Measurements from ENCODE around the gene NCKAP5.

GRCh38 chr2:132734961-132735360 is 833.3 kb downstream of the NCKAP5 start:
- TF ChIP-seq POLR2A (IDR thresholded peaks at IDR 0.05; ENCODE audit: low read depth, low read length), result no peak
- TF ChIP-seq TAF1 (IDR thresholded peaks at IDR 0.05; ENCODE audit: borderline replicate concordance, low read depth, low read length), result no peak

All from GM12892 (cell line).